Endothelial cell of umbilical vein (primary cell): ENCODE results near the gene MYO1F. TPM values are rescaled to one million over a fixed set of nuclear protein-coding genes. Genes with fewer than 3 reads are reported as not detected.

ENCODE experiments used
- BruUV-seq: library from RNA; stranded (reverse); fragments of 400-500 nt; replicated peaks from 2 replicates; lab custom pipeline; 2021; lab: Mats Ljungman, UMichigan
- CTCF ChIA-PET: fragments of 300-600, 350-600 bp; sonication (Branson Sonifier 250); formaldehyde crosslinking; loops from one replicate; lab custom pipeline; 2021; ENCODE audit warnings: antibody characterized with exemption, inconsistent platforms; lab: Charles Lee
- POLR2A ChIA-PET: fragments of 300-600, 350-600 bp; sonication (Branson Sonifier 250); formaldehyde crosslinking; loops from one replicate; lab custom pipeline; 2021; ENCODE audit warnings: antibody characterized with exemption, inconsistent platforms; lab: Charles Lee
- DNase-seq: peaks from one replicate; pipeline ENCODE4 v3.0.0-alpha.2; 2011; ENCODE audit warnings: low read depth, low spot score
- FAIRE-seq: peaks from 2 replicates; lab custom pipeline; 2011; peaks lifted over from hg19 to GRCh38; lab: Jason Lieb, UNC
- H2AFZ ChIP-seq: 2 replicates; pipeline ENCODE4 v1.6.0; 2012; ENCODE audit warnings: low read depth, low read length, control low read depth, inconsistent platforms
- H3K27ac ChIP-seq: 2 replicates; pipeline ENCODE4 v1.5.1; 2011; ENCODE audit warnings: low read depth, mild to moderate bottlenecking, control low read depth, low read length, moderate library complexity; ENCODE audit not compliant: insufficient read depth
- H3K27me3 ChIP-seq, 2 experiments: 2 replicates each; pipeline versions ENCODE4 v1.6.0 to v1.6.1; 2011; ENCODE audit warnings: low read length in 2 of 2, mixed read lengths in 1 of 2; ENCODE audit not compliant: control insufficient read depth in 2 of 2, insufficient read depth in 2 of 2
- H3K36me3 ChIP-seq, 2 experiments: 2 replicates in 1 of 2; 3 replicates in 1 of 2; pipeline ENCODE4 v1.5.1; 2011; ENCODE audit warnings: low read length in 2 of 2, mild to moderate bottlenecking in 1 of 2, moderate library complexity in 1 of 2; ENCODE audit not compliant: control insufficient read depth in 2 of 2, insufficient read depth in 2 of 2; ENCODE audit errors: extremely low read depth in 1 of 2
- H3K4me1 ChIP-seq: 3 replicates; pipeline ENCODE4 v1.5.1; 2011; ENCODE audit warnings: mild to moderate bottlenecking, low read length; ENCODE audit not compliant: control insufficient read depth, insufficient read depth; ENCODE audit errors: extremely low read depth
- H3K4me2 ChIP-seq: 2 replicates; pipeline ENCODE4 v1.6.1; 2011; ENCODE audit warnings: low read length, control low read depth, mixed read lengths; ENCODE audit not compliant: insufficient read depth
- H3K4me3 ChIP-seq, 3 experiments: fragments of 200-600 bp in 1 of 3; sonication (generic), shearing (Covaris generic) in 1 of 3; replicated peaks in 1 of 3; 2 replicates each; pipeline ENCODE4 v1.5.1; 2011 to 2016; ENCODE audit warnings: control low read depth in 3 of 3, low read length in 3 of 3, mild to moderate bottlenecking in 2 of 3, inconsistent platforms in 1 of 3, low read depth in 1 of 3, moderate library complexity in 1 of 3; ENCODE audit not compliant: insufficient read depth in 1 of 3
- H3K79me2 ChIP-seq: 2 replicates; pipeline ENCODE4 v1.6.0; 2012; ENCODE audit warnings: low read length, inconsistent platforms; ENCODE audit not compliant: control insufficient read depth, insufficient read depth
- H3K9ac ChIP-seq: replicated peaks from 2 replicates; pipeline ENCODE3; 2011; ENCODE audit warnings: low read length, control low read depth; ENCODE audit not compliant: insufficient read depth; ENCODE audit errors: extremely low read depth
- H3K9me1 ChIP-seq: replicated peaks from 3 replicates; pipeline ENCODE4 v1.6.0; 2011; ENCODE audit warnings: mild to moderate bottlenecking, low read length; ENCODE audit not compliant: control insufficient read depth, insufficient read depth; ENCODE audit errors: extremely low read depth
- H3K9me3 ChIP-seq: replicated peaks from 2 replicates; pipeline ENCODE4 v1.5.1; 2012; ENCODE audit warnings: low read length, inconsistent platforms; ENCODE audit not compliant: control insufficient read depth, insufficient read depth
- H4K20me1 ChIP-seq: replicated peaks from 2 replicates; pipeline ENCODE3; 2011; ENCODE audit warnings: mild to moderate bottlenecking, low read length; ENCODE audit not compliant: control insufficient read depth, insufficient read depth; ENCODE audit errors: extremely low read depth
- CTCF ChIP-seq, 2 donors: IDR thresholded peaks; 1 replicate in 1 of 2; 2 replicates in 1 of 2; pipeline ENCODE4 v1.5.1; 2011; ENCODE audit warnings: low read length in 2 of 2, mild to moderate bottlenecking in 2 of 2, moderate library complexity in 2 of 2, control low read depth in 1 of 2, inconsistent platforms in 1 of 2, low read depth in 1 of 2; ENCODE audit not compliant: insufficient read depth in 1 of 2; ENCODE audit errors: extremely low read depth in 1 of 2
- EZH2 ChIP-seq: IDR thresholded peaks from 2 replicates; pipeline ENCODE4 v1.6.1; 2012; ENCODE audit warnings: borderline replicate concordance, low read depth, mild to moderate bottlenecking, moderate library complexity, low read length, inconsistent platforms; ENCODE audit not compliant: severe bottlenecking
- FOS ChIP-seq: IDR thresholded peaks from 2 replicates; pipeline ENCODE4 v1.6.1; 2011; ENCODE audit warnings: mild to moderate bottlenecking, low read length, moderate library complexity, borderline replicate concordance; ENCODE audit not compliant: insufficient read depth
- GATA2 ChIP-seq: IDR thresholded peaks from 2 replicates; pipeline ENCODE4 v1.7.0; 2011; ENCODE audit warnings: low read depth, mild to moderate bottlenecking, moderate library complexity, mixed read lengths, low read length; ENCODE audit not compliant: insufficient read length, insufficient read depth
- JUN ChIP-seq: IDR thresholded peaks from 2 replicates; pipeline ENCODE4 v1.6.1; 2011; ENCODE audit warnings: borderline replicate concordance, low read depth; ENCODE audit not compliant: insufficient read length, insufficient read depth
- MAX ChIP-seq: IDR thresholded peaks from 2 replicates; pipeline ENCODE4 v1.6.1; 2011; ENCODE audit not compliant: insufficient read depth, insufficient read length
- MYC ChIP-seq: IDR thresholded peaks from one replicate; pipeline ENCODE4 v1.6.1; 2011; ENCODE audit warnings: mild to moderate bottlenecking, low read depth, low read length
- POLR2A ChIP-seq: IDR thresholded peaks from 2 replicates; pipeline ENCODE4 v1.6.1; 2012; ENCODE audit warnings: low read depth, mild to moderate bottlenecking, control low read depth, low read length
- POLR2AphosphoS5 ChIP-seq: IDR thresholded peaks from 2 replicates; pipeline ENCODE4 v1.6.1; 2012; ENCODE audit warnings: low read depth, mild to moderate bottlenecking, control low read depth, low read length, moderate library complexity; ENCODE audit not compliant: insufficient read depth
- dilution Hi-C: fragments of 300-500 bp; cut with MboI; formaldehyde crosslinking; loops from one replicate; pipeline ENCODE4 v1.15.0; 2019; ENCODE audit warnings: low sequenced_read_pairs; ENCODE audit not compliant: extremely low pct_ligation_motif_present
- intact Hi-C: fragments of 100-400 bp; cut with micrococcal nuclease; formaldehyde crosslinking; loops from one replicate; pipeline ENCODE4 v1.10.0; 2022
- polyA plus RNA-seq, 4 experiments: library from polyadenylated mRNA; depleted of rRNA in 3 of 4; stranded (reverse) in 3 of 4; unstranded in 1 of 4; fragments of >200 nt; gene quantifications; 2 replicates each; pipeline versions ENCODE4 v1.2.1 to v1.2.3, GENCODE V29; 2011 to 2012; ENCODE audit warnings: missing spikeins in 1 of 4
- total RNA-seq: library from RNA; stranded (reverse); gene quantifications from 2 replicates; pipeline ENCODE4 v1.2.3, GENCODE V29; 2021

Gene MYO1F
- total and polyA plus RNA-seq, 2 donors (not counting 3 experiments of a cell fraction or from before 2014, with no cell fraction given), result 0.22 to 0.39 TPM

- no peak for TF ChIP-seq POLR2AphosphoS5
- TF ChIP-seq MAX, result no peak
These were observed 64.9 kb downstream of the MYO1F start for GRCh38 chr19:8512115-8512967.

GRCh38 chr19:8511573-8512101 lies 65.6 kb downstream of the MYO1F start:
- CTCF ChIA-PET, result no interaction called here
- no peaks in the 10 kb centered on the region for H4K20me1 ChIP-seq
- H3K27me3 ChIP-seq, result no peaks in the 10 kb centered on the region
- POLR2A ChIA-PET, result no interaction called here
- H3K36me3 ChIP-seq, result no peaks in the 10 kb centered on the region
- no peak overlapping the region for H3K9ac ChIP-seq
- H3K79me2 ChIP-seq, result no peaks in the 10 kb centered on the region
- no peak overlapping the region for H2AFZ ChIP-seq
- DNase-seq (no peak), FAIRE-seq (no peak)
- peaks cover 11% of the 10 kb centered on the region for H3K4me1 ChIP-seq
- BruUV-seq, result no TSS peak
- H3K9me1 ChIP-seq, result no peaks in the 10 kb centered on the region
- TF ChIP-seq MAX (no peak), FOS (no peak), JUN (no peak), CTCF (IDR thresholded peaks at IDR 0.05; ENCODE audit: extremely low read depth in 1 of 2, insufficient read depth in 1 of 2, low read depth in 1 of 2, low read length in 2 of 2) (no peak), EZH2 (no peak), POLR2A (no peak), MYC (no peak), POLR2AphosphoS5 (no peak), GATA2 (no peak)
- H3K9me3 ChIP-seq, result no peaks in the 10 kb centered on the region
- no peak overlapping the region for H3K4me3 ChIP-seq
- no peak overlapping the region for H3K27ac ChIP-seq
- dilution Hi-C loops, result no loop called here
- no peak overlapping the region for H3K4me2 ChIP-seq
- intact Hi-C loops, result no loop called here

More at GRCh38 chr19:8512115-8512967, 64.9 kb downstream of the MYO1F start:
- no peaks in the 10 kb centered on the region for H3K9me1 ChIP-seq
- no peaks in the 10 kb centered on the region for H3K36me3 ChIP-seq
- H3K4me2 ChIP-seq, result peak overlapping the region; percentile 82
- no peaks in the 10 kb centered on the region for H3K79me2 ChIP-seq
- H2AFZ ChIP-seq, result no peak overlapping the region
- H3K27ac ChIP-seq, result no peak overlapping the region
- DNase-seq (no peak), FAIRE-seq (no peak)
- no TSS peak for BruUV-seq
- peaks cover 11% of the 10 kb centered on the region for H3K4me1 ChIP-seq
- CTCF ChIA-PET, result interaction anchor here (1.5 to 2.3 kb wide), 4 partner anchors 13 to 158 kb away, joined by 4 to 21 read pairs (median 6); partner anchors contain the start of gene MARCHF2
- intact Hi-C loops (no loop called here), dilution Hi-C loops (no loop called here)
- H4K20me1 ChIP-seq, result no peaks in the 10 kb centered on the region
- POLR2A ChIA-PET, result interaction anchor here (1.8 kb wide), 1 partner anchor 13 kb away, joined by 16 read pairs; no protein-coding TSS in a partner anchor
- no peaks in the 10 kb centered on the region for H3K9me3 ChIP-seq
- no peak overlapping the region for H3K4me3 ChIP-seq
- no peaks in the 10 kb centered on the region for H3K27me3 ChIP-seq
- H3K9ac ChIP-seq, result no peak overlapping the region
